ENCODE data around the gene SLC38A11.

DNA sequence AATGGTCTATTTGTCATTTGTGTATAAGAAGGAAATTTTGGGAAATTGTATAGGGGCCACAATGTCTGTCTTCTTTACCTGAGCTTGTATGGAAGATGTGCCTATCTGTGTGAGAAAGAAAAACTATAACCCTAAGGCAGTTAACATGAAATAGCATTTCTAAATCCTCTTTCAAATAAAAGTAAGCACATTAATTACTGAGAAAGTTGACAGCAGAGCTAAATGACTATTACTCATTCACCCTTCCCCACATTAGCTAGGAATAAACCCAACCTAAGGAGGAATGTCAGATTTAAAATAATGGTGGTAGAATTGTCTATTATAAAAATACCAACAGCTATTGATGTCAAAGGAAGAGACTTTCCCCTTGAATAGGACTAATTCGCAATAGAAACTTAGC lies 56.2 kb downstream of the SLC38A11 start:
- no peak for TF ChIP-seq EZH2 (IDR thresholded peaks at IDR 0.05; ENCODE audit: low read depth)
- TF ChIP-seq, protein P1, sequence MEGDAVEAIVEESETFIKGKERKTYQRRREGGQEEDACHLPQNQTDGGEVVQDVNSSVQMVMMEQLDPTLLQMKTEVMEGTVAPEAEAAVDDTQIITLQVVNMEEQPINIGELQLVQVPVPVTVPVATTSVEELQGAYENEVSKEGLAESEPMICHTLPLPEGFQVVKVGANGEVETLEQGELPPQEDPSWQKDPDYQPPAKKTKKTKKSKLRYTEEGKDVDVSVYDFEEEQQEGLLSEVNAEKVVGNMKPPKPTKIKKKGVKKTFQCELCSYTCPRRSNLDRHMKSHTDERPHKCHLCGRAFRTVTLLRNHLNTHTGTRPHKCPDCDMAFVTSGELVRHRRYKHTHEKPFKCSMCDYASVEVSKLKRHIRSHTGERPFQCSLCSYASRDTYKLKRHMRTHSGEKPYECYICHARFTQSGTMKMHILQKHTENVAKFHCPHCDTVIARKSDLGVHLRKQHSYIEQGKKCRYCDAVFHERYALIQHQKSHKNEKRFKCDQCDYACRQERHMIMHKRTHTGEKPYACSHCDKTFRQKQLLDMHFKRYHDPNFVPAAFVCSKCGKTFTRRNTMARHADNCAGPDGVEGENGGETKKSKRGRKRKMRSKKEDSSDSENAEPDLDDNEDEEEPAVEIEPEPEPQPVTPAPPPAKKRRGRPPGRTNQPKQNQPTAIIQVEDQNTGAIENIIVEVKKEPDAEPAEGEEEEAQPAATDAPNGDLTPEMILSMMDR (conservative IDR thresholded peaks at IDR 0.05): no peak

Measured in PC-9 (cell line).